Stimulated activated CD4-positive, alpha-beta T cell treated with anti-CD3 and anti-CD28 coated beads, Interleukin-4, amount 100 ng/mL, for 4 hours (primary cell): ENCODE results near the gene PDE3A.
"Not testable (repeated sequence)": the region's sequence is repeated elsewhere in the genome, so short reads cannot be mapped to it uniquely, and the experiment has no call there.

Experiments
- DNase-seq, 2 experiments: peaks; one replicate each; pipeline ENCODE4 v3.0.0-alpha.2; 2020

The PDE3A gene

DNA sequence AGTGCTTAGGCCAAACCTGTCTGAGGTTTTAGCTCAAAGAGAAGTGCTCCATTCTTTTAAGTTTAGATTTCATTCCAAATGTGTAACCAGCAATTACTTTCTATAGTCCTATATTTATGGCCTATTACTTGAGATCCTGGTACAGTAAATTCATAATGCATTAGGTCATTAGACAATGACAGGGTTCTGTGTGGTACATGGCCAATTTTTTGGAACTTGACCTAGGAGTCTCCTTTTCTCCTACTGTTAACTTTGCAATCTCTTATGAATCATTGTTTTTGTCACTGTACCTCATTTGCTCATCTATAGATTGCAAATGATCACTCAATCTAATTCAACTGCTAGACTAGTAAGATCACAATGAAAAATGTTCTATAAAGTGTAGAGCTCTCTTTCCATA, 136.7 kb downstream of the PDE3A start:
- DNase-seq = no peak

DNA sequence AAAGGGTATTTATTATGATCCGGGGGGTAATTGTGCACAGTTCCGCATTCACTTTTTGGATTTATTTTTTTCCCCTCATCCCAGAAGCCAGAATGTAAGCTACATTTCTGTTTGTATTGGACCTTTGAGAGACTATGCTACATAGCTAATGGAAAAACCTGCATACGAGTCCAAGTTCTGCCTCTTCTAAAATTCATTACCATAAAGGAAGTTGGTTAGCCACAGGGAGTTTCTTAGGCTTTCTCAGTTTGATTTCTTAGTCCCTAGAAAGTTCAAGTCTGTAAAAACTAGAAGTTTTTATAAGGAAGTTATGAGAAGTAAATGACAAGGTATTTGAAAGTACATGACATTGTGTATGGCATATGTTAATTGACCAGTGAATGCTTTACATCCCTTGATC, 138.7 kb downstream of the PDE3A start:
- no peak for DNase-seq

DNA sequence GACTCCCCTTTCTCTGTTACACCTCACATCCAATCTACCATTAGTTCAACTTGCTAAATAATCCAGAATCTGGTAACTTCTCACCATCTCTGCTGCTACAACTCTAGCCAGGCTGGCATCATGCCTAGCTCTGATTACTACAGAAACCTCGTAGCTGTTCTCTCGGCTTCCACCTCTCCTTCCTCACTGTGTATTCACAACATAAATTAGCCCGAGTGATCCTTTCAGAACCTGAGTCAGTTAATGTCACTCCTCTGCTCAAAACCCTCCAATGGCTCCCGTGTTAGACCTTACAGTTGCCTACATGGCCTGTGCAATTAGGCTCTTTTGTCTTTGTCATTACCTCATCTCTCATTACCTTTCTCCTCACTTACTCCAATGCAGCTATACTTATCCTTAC, 139.4 kb downstream of the PDE3A start:
- DNase-seq = no peak

DNA sequence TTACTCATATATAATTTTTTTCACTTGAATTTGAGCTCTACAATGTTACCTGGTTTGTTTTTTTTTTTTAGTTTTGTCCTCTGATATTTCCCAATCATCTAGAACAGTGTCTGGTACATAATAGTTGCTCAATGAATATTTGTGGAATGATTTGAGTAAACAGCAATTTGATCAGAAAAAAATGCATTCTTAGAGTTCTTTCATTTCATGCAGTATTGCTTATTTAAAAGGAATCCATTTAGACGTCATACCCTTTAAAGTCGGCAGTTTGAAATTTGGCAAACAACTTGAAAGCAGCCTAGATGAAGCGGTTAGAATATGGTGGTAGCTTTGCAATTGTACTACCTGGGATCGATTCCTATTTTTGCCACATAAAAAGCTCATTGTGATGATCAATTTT, 140.0 kb downstream of the PDE3A start:
- no peak for DNase-seq

DNA sequence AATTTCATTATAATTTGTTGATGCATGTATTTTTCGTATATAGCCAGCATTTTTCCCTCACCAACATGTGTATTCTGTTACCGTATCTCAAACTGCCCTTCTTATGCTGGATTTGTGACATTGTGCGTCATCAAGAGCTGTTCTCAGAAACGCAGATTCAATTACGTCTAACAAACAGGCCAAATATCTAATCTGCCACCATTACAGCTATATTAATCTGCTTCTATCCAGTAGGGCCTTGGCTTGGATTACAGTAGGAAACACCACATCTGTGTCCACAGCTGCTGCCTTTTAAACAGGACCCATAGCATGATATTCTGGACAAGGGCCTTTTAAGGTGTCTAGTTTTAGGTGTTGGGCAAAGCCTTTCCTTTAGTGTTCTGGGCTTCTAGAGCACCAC, 140.6 kb downstream of the PDE3A start:
- no peak for DNase-seq

DNA sequence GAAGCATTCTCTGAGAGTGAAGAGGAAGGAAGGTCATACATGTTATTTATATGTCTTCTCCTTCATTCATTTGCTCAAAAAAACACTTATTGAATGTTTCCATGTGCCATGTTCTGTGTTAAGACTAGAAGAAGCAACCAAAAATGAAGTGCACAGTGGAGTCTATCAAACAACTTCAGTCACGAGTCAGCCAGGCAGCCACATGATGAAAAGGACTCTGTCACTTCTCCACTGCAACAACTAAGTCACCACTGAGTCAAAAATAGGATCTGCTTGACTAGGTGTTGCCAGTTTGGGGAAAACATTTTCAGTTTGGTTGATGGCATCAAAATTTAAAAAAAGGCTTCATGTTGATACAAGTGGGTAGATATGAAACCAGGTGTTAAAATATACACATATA, 142.5 kb downstream of the PDE3A start:
- no peak for DNase-seq

DNA sequence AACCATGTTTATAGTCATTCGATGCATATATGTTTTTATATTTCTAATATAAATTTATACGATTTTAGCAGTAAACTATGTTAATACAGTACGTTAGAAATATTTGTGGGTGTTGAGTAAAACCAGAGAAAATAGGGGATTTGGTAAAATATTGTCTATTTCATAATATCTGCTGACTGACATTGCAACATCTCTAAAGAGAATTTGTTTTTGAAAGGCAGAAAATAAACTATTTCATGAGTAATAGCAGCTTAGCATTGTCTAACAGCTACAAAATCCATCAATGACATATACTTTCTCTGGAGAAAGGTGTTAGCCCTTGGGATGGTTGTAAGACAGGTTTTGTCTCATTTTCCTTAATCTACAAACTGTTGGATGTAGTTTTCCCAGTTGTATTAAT, 144.9 kb downstream of the PDE3A start:
- no peak for DNase-seq

DNA sequence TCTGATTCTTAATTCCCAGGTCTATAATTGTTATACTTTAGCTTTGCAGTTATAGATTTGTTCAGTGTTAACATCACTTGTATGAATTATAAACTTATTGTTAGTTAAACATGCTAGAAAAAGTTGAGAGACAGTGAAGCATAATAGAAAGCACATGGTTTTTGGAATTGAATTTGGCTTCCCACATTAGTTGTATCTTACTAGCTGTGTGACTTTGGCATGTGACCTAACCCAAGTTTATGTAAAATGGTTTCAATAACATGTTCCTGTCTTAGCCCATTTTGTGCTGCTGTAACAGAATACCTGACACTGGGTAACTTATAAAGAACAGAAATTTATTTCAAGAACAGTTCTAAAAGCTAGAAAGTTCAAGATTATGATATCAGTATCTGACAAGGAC, 146.3 kb downstream of the PDE3A start:
- no peak for DNase-seq

DNA sequence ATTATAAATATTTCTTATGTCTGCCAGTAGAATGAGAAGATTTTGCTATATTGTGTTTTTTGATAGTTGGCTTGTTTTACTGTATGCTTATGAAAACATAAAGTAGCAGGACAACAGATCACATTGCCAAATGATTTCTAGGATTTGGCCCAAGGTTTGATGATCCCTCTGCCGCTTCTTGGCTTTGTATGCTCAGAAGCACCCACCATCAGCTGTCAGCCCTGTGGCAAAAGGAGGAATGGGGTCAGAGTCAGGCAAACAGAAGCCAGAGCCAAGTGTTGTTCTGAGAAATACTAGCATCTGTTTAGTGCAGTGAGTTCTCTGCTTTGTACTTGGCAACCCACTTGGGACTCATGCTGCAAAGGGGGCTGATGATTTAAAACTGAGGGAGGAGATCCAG, 152.2 kb downstream of the PDE3A start:
- DNase-seq = no peak

DNA sequence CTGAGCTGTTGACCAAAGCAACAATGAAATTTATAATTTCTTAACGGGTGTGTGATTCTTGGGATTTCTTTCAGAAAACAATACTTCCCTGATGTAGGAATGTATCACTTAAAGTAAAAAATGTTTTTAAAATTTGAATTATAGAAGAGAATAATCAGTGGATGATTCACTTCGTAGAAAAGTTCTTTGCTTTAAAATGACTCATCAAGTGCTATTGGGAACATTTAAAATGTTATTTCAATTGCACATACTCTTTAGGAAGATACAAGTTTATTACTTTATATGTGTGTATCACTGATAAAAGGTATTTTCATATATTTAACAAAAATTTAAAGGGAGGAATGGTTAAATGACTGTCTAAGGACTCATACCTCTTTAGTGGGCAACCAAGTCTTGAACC, 155.3 kb downstream of the PDE3A start:
- no peak for DNase-seq

DNA sequence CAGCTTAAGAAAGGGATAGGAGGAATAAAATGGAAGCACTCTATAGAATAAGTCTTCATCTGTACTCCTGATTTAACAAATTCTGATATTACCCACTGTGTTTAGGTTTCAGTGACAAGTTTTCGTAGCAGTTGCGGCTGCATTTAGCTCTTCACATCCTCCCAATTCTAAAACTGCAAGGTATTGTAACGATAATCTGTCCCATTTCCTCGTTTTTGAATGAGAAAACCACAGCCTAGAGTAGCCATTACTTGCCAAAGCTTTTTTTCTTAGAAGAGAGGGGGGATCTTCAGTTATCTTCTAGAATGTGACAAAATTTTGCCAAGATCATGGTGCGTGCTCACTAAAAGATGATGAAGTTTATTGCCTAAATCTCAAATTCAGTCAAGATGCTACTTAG, 155.8 kb downstream of the PDE3A start:
- DNase-seq = no peak

DNA sequence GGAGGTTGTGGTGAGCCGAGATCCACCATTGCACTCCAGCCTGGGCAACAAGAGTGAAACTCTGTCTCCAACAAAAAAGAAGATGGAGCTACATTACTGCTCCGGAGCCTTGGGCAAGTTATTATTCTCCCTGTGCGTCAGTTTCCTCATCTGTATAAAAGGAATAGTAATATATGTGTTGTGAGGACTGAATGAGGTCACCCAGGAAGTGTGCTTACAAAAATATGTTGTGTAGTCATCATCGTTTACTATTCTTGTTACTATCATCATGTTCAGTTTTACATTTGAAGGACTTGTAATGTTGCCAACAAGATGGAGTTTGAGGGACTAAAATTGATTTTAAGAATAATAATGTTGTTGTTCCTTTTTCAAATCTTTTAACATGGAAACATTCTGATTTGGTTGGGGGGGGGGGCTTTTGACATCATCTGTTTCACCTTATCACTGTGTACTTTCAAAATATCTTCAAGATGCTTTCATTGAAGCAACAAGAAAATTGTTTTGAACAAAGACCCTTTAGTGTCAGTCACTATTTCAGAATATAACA, 156.8 kb downstream of the PDE3A start:
- no peak for DNase-seq

DNA sequence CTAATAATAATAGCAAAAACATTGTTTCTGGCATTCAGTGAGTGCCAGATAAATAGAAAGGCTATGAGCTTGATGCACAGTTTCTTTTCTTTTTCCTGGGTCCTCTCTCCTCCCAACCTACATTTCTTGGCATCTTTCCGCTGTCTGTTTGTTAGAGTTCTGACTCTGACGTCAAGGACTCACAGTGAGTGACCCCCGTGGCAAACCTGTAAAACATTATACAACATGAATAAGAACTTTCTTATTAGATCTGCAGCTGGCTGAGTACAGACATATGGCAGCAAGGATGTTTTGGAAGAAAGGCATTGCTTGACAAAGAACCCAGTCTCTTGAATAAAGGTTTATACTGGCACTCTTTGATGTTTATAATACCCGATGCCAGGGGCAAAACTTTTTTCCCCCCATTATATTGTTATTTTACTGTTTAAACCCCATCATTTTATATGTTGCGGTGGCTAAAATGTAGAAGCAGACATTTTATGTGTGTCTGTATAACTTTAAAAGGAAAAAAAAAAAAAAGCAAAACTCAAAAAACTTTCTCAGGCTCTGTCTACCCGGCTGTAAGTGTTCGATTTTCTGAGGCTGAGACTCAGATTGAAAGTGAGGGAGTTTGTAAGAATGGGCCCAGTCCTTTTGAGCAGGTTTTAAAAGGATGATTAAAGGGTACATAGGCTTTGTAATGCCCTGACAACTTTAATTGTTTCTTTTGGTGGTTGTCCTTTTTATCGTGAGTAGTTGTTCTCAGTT, 159.3 kb downstream of the PDE3A start:
- DNase-seq = no peak

DNA sequence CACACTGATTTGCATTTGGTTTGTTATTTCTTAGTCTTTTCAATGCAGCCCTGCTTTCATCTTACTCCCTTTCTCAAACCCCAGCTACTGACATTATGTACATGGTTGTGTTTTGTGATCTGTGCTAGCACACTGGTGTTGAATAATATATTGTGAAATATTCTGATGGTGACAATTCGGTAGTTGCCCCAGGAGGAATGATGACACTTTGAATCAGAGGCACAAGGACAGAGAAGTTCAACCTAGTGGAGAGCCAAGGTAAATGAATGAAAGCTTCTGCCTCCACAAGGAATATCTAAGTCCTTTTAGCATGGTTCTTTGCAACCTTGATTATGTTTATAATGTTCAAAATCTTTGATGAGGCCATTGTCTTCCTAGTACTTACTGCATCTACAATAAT, 159.9 kb downstream of the PDE3A start:
- no peak for DNase-seq

DNA sequence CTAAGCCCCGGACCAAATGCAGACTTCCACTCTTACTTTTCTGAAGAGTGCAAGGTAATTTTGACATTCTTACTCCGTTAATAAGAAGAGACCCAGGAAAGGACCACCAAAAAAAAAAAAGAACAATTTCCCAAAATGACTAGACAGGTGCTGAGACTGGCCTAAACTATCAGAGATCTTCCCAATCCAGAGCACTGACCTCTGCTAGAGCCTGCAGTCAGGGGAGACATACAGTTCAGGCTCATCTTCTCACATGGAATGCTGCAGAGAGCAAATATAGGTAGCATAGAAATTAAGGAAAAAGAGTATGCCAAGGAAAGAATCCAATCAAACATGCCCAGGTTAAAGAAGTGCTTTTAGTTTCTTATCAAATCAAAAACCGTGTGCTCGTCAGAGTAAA, 177.9 kb downstream of the PDE3A start:
- no peak for DNase-seq

DNA sequence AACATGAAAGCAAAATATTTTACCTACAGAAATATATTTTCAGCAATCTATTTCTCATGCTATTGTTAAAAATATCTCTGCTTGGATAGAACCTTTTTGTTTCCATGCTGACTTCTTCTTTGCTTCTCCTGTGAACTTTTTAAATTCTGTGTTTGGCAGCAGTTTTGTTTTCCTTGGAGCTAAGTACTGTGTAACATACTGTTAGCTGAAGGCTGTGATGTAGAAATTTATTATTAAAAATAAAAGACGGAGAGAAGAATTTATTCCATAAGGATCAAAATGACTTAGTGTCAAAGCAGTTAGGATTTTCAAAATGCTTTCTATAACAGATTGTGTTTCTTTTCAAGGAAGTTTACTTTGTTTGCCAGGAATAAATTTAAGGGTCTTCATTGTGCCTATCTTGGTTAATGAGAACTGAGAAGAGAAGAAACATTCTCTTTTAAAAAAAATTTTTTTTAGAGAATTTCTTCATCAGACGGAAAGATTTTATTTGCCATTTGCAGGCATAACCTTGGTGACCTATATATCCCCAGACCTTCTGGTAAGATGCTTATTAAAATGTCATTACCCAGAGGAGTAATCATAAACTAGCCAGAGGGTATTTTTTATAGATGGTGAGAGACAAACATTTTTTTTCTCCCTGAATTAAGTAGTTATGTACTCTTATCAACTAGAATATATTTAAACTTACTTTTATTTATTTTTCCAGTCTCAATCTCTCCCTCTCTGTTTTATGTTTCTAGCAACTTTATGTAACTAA, 179.7 kb downstream of the PDE3A start:
- no peak for DNase-seq

DNA sequence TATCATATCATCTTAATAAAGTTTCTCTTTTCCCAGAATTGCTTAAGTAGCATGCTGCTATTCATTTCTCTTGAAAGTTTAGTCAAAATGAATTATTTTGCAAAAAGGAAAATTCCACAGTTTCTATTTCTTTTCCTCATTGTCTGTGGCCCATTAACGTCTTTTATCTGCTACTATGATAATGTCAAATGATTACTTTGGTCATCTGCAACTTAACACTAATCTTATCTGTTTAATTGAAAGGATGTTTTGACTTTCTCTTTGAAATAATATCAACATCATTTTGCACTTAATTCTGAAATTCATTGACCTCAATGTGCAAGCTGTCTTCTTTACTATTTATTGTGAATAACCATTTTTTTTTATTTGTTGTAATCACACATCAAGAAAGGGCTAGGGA, 180.3 kb downstream of the PDE3A start:
- DNase-seq = no peak

DNA sequence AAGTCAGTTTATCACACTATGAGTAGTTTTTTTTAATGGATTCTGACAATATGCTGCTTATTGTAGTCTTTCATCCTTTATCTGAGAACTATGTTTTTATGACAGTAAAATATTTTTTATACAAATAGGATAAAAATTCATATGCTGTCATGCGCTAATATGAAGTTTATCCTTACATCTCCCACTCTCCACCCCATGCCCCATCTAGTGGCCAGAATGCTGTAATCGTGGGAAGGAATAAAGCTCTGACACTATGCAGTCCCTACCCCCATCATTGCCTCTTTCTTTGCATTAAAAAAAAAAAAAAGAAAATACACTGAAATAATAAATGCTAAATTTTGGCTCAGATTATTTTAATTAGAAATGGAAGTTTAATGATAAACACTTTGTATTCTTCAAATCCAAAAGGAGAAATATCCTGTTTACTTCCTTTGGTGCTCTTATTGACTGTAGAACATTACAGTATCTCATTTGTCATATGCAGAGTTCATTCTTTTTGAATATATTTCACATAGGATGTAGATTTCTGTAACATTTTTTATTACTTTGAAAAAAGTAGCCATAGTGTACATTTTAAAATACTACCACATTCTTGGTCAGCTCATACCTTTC, 180.9 kb downstream of the PDE3A start:
- no peak for DNase-seq

DNA sequence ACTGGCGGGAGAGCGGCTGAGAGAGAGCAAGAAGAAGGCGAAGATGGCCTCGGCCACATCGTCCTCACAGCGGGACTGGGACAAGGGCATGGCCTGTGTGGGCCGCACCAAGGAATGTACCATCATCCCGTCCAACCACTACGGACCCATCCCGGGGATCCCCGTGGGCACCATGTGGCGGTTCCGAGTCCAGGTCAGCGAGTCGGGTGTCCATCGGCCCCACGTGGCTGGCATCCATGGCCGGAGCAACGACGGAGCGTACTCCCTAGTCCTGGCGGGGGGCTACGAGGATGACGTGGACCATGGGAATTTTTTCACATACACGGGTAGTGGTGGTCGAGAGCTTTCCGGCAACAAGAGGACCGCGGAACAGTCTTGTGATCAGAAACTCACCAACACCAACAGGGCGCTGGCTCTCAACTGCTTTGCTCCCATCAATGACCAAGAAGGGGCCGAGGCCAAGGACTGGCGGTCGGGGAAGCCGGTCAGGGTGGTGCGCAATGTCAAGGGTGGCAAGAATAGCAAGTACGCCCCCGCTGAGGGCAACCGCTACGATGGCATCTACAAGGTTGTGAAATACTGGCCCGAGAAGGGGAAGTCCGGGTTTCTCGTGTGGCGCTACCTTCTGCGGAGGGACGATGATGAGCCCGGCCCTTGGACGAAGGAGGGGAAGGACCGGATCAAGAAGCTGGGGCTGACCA, 183.6 kb downstream of the PDE3A start:
- DNase-seq = not testable (repeated sequence)

DNA sequence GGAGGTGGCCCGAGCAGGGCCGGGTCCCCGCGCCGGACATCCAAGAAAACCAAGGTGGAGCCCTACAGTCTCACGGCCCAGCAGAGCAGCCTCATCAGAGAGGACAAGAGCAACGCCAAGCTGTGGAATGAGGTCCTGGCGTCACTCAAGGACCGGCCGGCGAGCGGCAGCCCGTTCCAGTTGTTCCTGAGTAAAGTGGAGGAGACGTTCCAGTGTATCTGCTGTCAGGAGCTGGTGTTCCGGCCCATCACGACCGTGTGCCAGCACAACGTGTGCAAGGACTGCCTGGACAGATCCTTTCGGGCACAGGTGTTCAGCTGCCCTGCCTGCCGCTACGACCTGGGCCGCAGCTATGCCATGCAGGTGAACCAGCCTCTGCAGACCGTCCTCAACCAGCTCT, 184.2 kb downstream of the PDE3A start:
- not testable (repeated sequence) for DNase-seq

DNA sequence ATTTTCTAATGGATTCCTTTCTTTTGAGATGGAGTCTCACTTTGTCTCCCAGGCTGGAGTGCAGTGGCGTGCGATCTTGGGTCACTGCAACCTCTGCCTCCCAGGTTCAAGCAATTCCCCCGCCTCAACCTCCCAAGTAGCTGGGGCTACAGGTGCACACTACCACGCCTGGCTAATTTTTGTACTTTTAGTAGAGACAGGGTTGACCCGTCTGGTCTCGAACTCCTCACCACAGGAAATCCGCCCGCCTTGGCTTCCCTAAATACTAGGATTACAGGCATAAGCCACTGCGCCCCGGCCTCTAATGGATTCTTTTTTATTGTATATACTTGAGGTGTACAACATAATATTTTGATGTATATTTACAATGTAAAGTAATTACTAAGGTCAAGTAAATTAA, 186.7 kb downstream of the PDE3A start:
- no peak for DNase-seq

DNA sequence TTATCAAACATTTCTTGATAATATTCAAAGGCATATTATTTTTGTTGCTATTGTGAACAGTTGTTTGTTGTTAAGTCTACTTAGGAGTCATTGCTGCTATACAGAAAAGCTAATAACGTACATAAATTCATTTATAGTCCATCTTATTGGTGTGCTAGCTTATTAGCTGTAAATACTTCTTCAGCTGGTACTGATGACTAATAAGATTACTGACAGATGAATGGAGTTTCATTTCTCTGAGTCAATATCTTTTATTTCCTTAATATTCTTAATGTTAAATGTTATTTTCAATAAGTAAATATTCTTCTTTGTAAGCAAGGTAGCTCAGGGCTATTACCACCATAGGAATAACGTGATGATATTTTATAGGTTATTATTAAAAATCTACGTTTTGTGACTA, 187.4 kb downstream of the PDE3A start:
- DNase-seq = no peak

DNA sequence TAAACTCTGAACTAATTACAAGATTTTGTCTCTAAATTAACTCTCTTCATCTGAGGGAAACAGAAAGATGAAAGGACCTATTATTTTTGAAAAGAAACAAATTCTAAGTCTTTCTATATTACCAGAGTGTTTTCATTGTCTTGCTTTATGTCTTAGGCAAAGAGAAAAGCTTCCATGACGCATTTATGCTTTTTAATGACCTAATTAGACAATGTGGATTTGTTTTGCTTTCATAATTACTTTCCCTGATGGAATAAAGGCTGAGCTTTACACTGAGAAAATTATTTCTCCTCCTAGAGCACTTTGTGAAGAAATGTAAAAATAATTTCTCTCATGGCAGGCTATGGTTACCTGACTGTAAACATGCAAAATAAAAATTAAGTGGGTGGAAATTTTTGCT, 188.8 kb downstream of the PDE3A start:
- no peak for DNase-seq
